Type B pancreatic cell (in vitro differentiated cells): Measurements from ENCODE around the gene SDK2. TPM values are rescaled to one million over a fixed set of nuclear protein-coding genes. Genes with fewer than 3 reads are reported as not detected.

ENCODE experiments used
- DNase-seq: peaks from one replicate; pipeline ENCODE4 v3.0.0; 2021; ENCODE audit warnings: mixed read lengths; ENCODE audit not compliant: unreplicated experiment; ENCODE audit errors: extremely low spot score
- H3K27ac Mint-ChIP-seq: 2 replicates; pipeline ENCODE4 v1.8.0; 2021; ENCODE audit warnings: mild to moderate bottlenecking, mixed read lengths
- H3K27me3 Mint-ChIP-seq: 2 replicates; pipeline ENCODE4 v1.8.0; 2021; ENCODE audit warnings: mixed read lengths
- H3K36me3 Mint-ChIP-seq: 2 replicates; pipeline ENCODE4 v1.8.0; 2021; ENCODE audit warnings: mixed read lengths
- H3K4me1 Mint-ChIP-seq: one replicate; pipeline ENCODE4 v1.8.0; 2021; ENCODE audit warnings: mixed read lengths; ENCODE audit not compliant: unreplicated experiment
- H3K4me3 Mint-ChIP-seq: 2 replicates; pipeline ENCODE4 v1.8.0; 2021; ENCODE audit warnings: mild to moderate bottlenecking, mixed read lengths
- H3K9me3 Mint-ChIP-seq: 2 replicates; pipeline ENCODE4 v1.8.0; 2021; ENCODE audit warnings: mixed read lengths
- CTCF ChIP-seq: fragments of 200-600 bp; sonication (generic); conservative IDR thresholded peaks from 2 replicates; pipeline ENCODE4 v1.5.0; 2021; ENCODE audit warnings: antibody characterized with exemption, mild to moderate bottlenecking
- total RNA-seq: library from RNA; stranded (reverse); gene quantifications from 2 replicates; pipeline ENCODE4 v1.2.1, GENCODE V29; 2021; ENCODE audit warnings: low replicate concordance

Gene SDK2
- total RNA-seq, 1 donor from 2014 or later: 47.3 TPM

GRCh38 chr17:73471924-73472323 lies 172.3 kb downstream of the SDK2 start:
- Mint-ChIP-seq H3K4me3 (no peak overlapping the region), H3K27ac (no peak overlapping the region), H3K36me3 (peaks cover 10% of the 10 kb centered on the region), H3K4me1 (peaks cover 28% of the 10 kb centered on the region), H3K9me3 (peaks cover 5% of the 10 kb centered on the region), H3K27me3 (no peaks in the 10 kb centered on the region)
- TF ChIP-seq CTCF: no peak
- DNase-seq: no peak

GRCh38 chr17:73470316-73470826 lies 173.9 kb downstream of the SDK2 start:
- H3K27me3 Mint-ChIP-seq: no peaks in the 10 kb centered on the region
- peaks cover 26% of the 10 kb centered on the region for H3K4me1 Mint-ChIP-seq

GRCh38 chr17:73469311-73469710 lies 174.9 kb downstream of the SDK2 start:
- Mint-ChIP-seq H3K4me3 (no peak overlapping the region), H3K27ac (no peak overlapping the region), H3K9me3 (peaks cover 5% of the 10 kb centered on the region), H3K27me3 (no peaks in the 10 kb centered on the region), H3K36me3 (peaks cover 10% of the 10 kb centered on the region), H3K4me1 (peaks cover 20% of the 10 kb centered on the region)
- no peak for TF ChIP-seq CTCF
- DNase-seq: no peak

More at GRCh38 chr17:73470316-73470826, 173.9 kb downstream of the SDK2 start:
- TF ChIP-seq CTCF: no peak
- no peak for DNase-seq
- Mint-ChIP-seq H3K9me3 (peaks cover 5% of the 10 kb centered on the region), H3K36me3 (peaks cover 10% of the 10 kb centered on the region), H3K27ac (no peak overlapping the region), H3K4me3 (no peak overlapping the region)

GRCh38 chr17:73468221-73468620 lies 176.0 kb downstream of the SDK2 start:
- peaks cover 12% of the 10 kb centered on the region for H3K4me1 Mint-ChIP-seq
- DNase-seq: no peak
- H3K9me3 Mint-ChIP-seq: peaks cover 5% of the 10 kb centered on the region
- H3K36me3 Mint-ChIP-seq: peaks cover 10% of the 10 kb centered on the region
- no peak for TF ChIP-seq CTCF
- H3K27ac Mint-ChIP-seq: no peak overlapping the region
- no peaks in the 10 kb centered on the region for H3K27me3 Mint-ChIP-seq
- no peak overlapping the region for H3K4me3 Mint-ChIP-seq

GRCh38 chr17:73467651-73468050 lies 176.6 kb downstream of the SDK2 start:
- peaks cover 1% of the 10 kb centered on the region for H3K9me3 Mint-ChIP-seq
- no peak for DNase-seq
- peaks cover 12% of the 10 kb centered on the region for H3K4me1 Mint-ChIP-seq
- TF ChIP-seq CTCF: no peak
- no peak overlapping the region for H3K27ac Mint-ChIP-seq
- peaks cover 7% of the 10 kb centered on the region for H3K36me3 Mint-ChIP-seq
- H3K27me3 Mint-ChIP-seq: no peaks in the 10 kb centered on the region
- no peak overlapping the region for H3K4me3 Mint-ChIP-seq
